ENCODE measurements around the gene ZMYM2.

- TF ChIP-seq ZNF274 (IDR thresholded peaks at IDR 0.05; ENCODE audit: low read depth, low read length) (no peak), YY1 (IDR thresholded peaks at IDR 0.05; ENCODE audit: insufficient read depth, insufficient read length) (no peak), SUZ12 (IDR thresholded peaks at IDR 0.05; ENCODE audit: extremely low read depth, insufficient read depth, insufficient read length) (no peak)
These were observed 165.8 kb downstream of the ZMYM2 start for GRCh38 chr13:20124303-20124702.

Data from NT2/D1 (cell line).